ENCODE data around the gene USP47. TPM values are rescaled to one million over a fixed set of nuclear protein-coding genes. Genes with fewer than 3 reads are reported as not detected.

USP47 gene
- total and polyA plus RNA-seq, 2 donors (not counting 1 experiment from before 2014, with no cell fraction given) = 12.8 to 52.9 TPM

DNA sequence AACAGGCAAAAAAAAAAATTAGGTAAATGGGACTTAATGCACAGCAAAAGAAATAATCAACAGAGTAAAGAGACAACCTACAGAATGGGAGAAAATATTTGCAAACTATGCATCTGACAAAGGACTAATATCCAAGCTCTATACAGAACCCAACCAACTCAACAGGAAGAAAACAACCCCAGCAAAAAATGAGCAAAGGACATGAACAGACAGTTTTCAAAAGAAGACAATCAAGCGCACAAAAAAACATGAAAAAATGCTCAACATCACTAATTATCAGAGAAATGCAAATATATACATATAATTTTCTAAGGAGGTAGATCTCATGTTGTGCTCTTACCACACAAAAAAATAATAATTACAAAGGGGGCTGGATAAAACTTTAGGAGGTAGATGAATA, 36.5 kb upstream of the USP47 start:
- H3K4me3 Mint-ChIP-seq = no peak overlapping the region
- Histone ChIP-seq H3K4me3 (ENCODE audit: control extremely low read depth in 1 of 5, extremely low read depth in 1 of 5, insufficient read depth in 1 of 5, low read depth in 2 of 5, low read length in 4 of 5) (no peak overlapping the region), H3K36me3 (replicated peaks in 1 of 2; ENCODE audit: control extremely low read depth in 1 of 2, control insufficient read depth in 1 of 2, extremely low read depth in 1 of 2, insufficient read depth in 2 of 2, low read length in 1 of 2) (no peaks in the 10 kb centered on the region), H3K27me3 (replicated peaks in 1 of 4; ENCODE audit: control extremely low read depth in 1 of 4, control insufficient read depth in 3 of 4, insufficient read depth in 4 of 4, low read length in 3 of 4) (peaks cover 0 to 12% (median 4%) of the 10 kb centered on the region in 4 experiments), H3K4me1 (ENCODE audit: control insufficient read depth in 2 of 2, insufficient read depth in 2 of 2, low read length in 2 of 2) (no peaks in the 10 kb centered on the region), H3K4me2 (replicated peaks; ENCODE audit: low read depth, low read length, poor library complexity, severe bottlenecking) (no peak overlapping the region), H2AFZ (ENCODE audit: insufficient read depth, low read depth, low read length, poor library complexity, severe bottlenecking) (no peak overlapping the region), H3K9me3 (ENCODE audit: control extremely low read depth in 1 of 3, control insufficient read depth in 2 of 3, insufficient read depth in 1 of 3, low read length in 2 of 3) (no peaks in the 10 kb centered on the region), H3K9ac (ENCODE audit: low read length) (no peak overlapping the region), H3K27ac (ENCODE audit: low read length in 2 of 2) (no peak overlapping the region), H4K20me1 (ENCODE audit: control insufficient read depth, insufficient read depth, low read length, poor library complexity, severe bottlenecking) (no peaks in the 10 kb centered on the region), H3K79me2 (ENCODE audit: control insufficient read depth, insufficient read depth, low read length) (no peaks in the 10 kb centered on the region)
- ChIA-PET CTCF (no interaction called here), POLR2A (no interaction called here)
- no peak for DNase-seq
- WGBS (ENCODE audit: insufficient coverage) = no CpG with 5 or more reads among the region's 1 CpG
- TF ChIP-seq, protein P1, sequence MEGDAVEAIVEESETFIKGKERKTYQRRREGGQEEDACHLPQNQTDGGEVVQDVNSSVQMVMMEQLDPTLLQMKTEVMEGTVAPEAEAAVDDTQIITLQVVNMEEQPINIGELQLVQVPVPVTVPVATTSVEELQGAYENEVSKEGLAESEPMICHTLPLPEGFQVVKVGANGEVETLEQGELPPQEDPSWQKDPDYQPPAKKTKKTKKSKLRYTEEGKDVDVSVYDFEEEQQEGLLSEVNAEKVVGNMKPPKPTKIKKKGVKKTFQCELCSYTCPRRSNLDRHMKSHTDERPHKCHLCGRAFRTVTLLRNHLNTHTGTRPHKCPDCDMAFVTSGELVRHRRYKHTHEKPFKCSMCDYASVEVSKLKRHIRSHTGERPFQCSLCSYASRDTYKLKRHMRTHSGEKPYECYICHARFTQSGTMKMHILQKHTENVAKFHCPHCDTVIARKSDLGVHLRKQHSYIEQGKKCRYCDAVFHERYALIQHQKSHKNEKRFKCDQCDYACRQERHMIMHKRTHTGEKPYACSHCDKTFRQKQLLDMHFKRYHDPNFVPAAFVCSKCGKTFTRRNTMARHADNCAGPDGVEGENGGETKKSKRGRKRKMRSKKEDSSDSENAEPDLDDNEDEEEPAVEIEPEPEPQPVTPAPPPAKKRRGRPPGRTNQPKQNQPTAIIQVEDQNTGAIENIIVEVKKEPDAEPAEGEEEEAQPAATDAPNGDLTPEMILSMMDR (IDR thresholded peaks at IDR 0.05) = no peak
- no peak for TF ChIP-seq EZH2 (IDR thresholded peaks at IDR 0.05; ENCODE audit: borderline replicate concordance, insufficient read depth, low read depth, low read length, poor library complexity, severe bottlenecking)
- no peak for ATAC-seq (ENCODE audit: low read depth)
- no peaks in the 10 kb centered on the region for H3K4me1 Mint-ChIP-seq
- peaks cover 21% of the 10 kb centered on the region for H3K27me3 Mint-ChIP-seq
- no peaks in the 10 kb centered on the region for H3K9me3 Mint-ChIP-seq (ENCODE audit: insufficient read depth)
- no peak overlapping the region for H3K27ac Mint-ChIP-seq
- intact Hi-C loops (cut with micrococcal nuclease) = no loop called here

DNA sequence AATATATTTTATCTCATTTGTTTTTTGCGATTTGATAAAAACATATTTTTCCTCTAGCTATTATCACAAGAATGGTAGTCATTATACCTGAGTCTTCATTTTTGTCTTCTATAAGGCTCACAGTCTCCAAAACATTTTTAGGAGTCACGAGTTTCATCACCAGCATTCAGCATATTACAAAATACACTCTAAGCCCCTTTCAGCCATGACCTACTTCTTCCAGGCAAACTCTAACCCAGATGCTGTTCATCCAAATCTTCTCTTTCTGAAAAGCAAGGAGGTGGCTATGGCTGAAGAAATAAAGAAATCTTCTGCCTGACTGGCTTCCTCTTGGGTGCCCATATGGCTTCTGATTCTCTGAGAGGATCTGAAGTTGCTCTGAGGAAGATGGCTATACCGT, 35.7 kb upstream of the USP47 start:
- no peak overlapping the region for H3K9ac ChIP-seq (ENCODE audit: low read length)
- ATAC-seq (ENCODE audit: low read depth) (no peak), DNase-seq (no peak)
- H3K36me3 ChIP-seq (replicated peaks in 1 of 2; ENCODE audit: control extremely low read depth in 1 of 2, control insufficient read depth in 1 of 2, extremely low read depth in 1 of 2, insufficient read depth in 2 of 2, low read length in 1 of 2) = no peaks in the 10 kb centered on the region
- H4K20me1 ChIP-seq (ENCODE audit: control insufficient read depth, insufficient read depth, low read length, poor library complexity, severe bottlenecking) = no peaks in the 10 kb centered on the region
- H3K4me3 Mint-ChIP-seq = no peak overlapping the region
- H3K4me2 ChIP-seq (replicated peaks; ENCODE audit: low read depth, low read length, poor library complexity, severe bottlenecking) = no peak overlapping the region
- H3K9me3 ChIP-seq (ENCODE audit: control extremely low read depth in 1 of 3, control insufficient read depth in 2 of 3, insufficient read depth in 1 of 3, low read length in 2 of 3) = no peaks in the 10 kb centered on the region
- no peak for TF ChIP-seq EZH2 (IDR thresholded peaks at IDR 0.05; ENCODE audit: borderline replicate concordance, insufficient read depth, low read depth, low read length, poor library complexity, severe bottlenecking)
- TF ChIP-seq, protein P1 (IDR thresholded peaks at IDR 0.05) = no peak
- CTCF ChIA-PET = interaction anchor here (1.0 to 3.1 kb wide), 3 partner anchors 7 to 238 kb away, joined by 3 to 16 read pairs (median 5); no protein-coding TSS in a partner anchor
- intact Hi-C loops (cut with micrococcal nuclease) = no loop called here
- no peaks in the 10 kb centered on the region for H3K9me3 Mint-ChIP-seq (ENCODE audit: insufficient read depth)
- no peaks in the 10 kb centered on the region for H3K4me1 Mint-ChIP-seq
- H3K27me3 ChIP-seq (replicated peaks in 1 of 4; ENCODE audit: control extremely low read depth in 1 of 4, control insufficient read depth in 3 of 4, insufficient read depth in 4 of 4, low read length in 3 of 4) = peaks cover 0 to 6% (median 3%) of the 10 kb centered on the region in 4 experiments
- no peak overlapping the region for H3K4me3 ChIP-seq (ENCODE audit: control extremely low read depth in 1 of 5, extremely low read depth in 1 of 5, insufficient read depth in 1 of 5, low read depth in 2 of 5, low read length in 4 of 5)
- POLR2A ChIA-PET = no interaction called here
- no peak overlapping the region for H2AFZ ChIP-seq (ENCODE audit: insufficient read depth, low read depth, low read length, poor library complexity, severe bottlenecking)
- H3K27ac Mint-ChIP-seq = no peak overlapping the region
- H3K4me1 ChIP-seq (ENCODE audit: control insufficient read depth in 2 of 2, insufficient read depth in 2 of 2, low read length in 2 of 2) = no peaks in the 10 kb centered on the region
- WGBS (ENCODE audit: insufficient coverage) = no CpG with 5 or more reads among the region's 3 CpGs
- no peak overlapping the region for H3K27ac ChIP-seq (ENCODE audit: low read length in 2 of 2)
- H3K27me3 Mint-ChIP-seq = peaks cover 21% of the 10 kb centered on the region
- no peaks in the 10 kb centered on the region for H3K79me2 ChIP-seq (ENCODE audit: control insufficient read depth, insufficient read depth, low read length)
